ENCODE measurements around the gene SRBD1. TPM values are rescaled to one million over a fixed set of nuclear protein-coding genes. Genes with fewer than 3 reads are reported as not detected.

The SRBD1 gene
- polyA plus RNA-seq, 1 experiment: 8.7 TPM

GRCh38 chr2:45634223-45634622 lies 23.2 kb upstream of the SRBD1 start:
- no peak for TF ChIP-seq CTCF (IDR thresholded peaks at IDR 0.05; ENCODE audit: low read depth, low read length)
- no peak for DNase-seq (ENCODE audit: low read depth, low spot score)
- H3K27me3 ChIP-seq (ENCODE audit: control insufficient read depth, insufficient read depth, low read length): peaks cover 18% of the 10 kb centered on the region
- H3K9me3 ChIP-seq (ENCODE audit: control insufficient read depth, insufficient read depth, low read length): no peaks in the 10 kb centered on the region
- POLR2A ChIA-PET: no interaction called here
- CTCF ChIA-PET: no interaction called here
- no peak overlapping the region for H3K27ac ChIP-seq (ENCODE audit: low read depth, low read length)
- H3K4me3 ChIP-seq (ENCODE audit: low read depth, low read length): no peak overlapping the region

- Histone ChIP-seq H3K4me3 (ENCODE audit: low read depth, low read length) (no peak overlapping the region), H3K27me3 (ENCODE audit: control insufficient read depth, insufficient read depth, low read length) (peaks cover 30% of the 10 kb centered on the region), H3K9me3 (ENCODE audit: control insufficient read depth, insufficient read depth, low read length) (no peaks in the 10 kb centered on the region), H3K27ac (ENCODE audit: low read depth, low read length) (no peak overlapping the region)
- DNase-seq (ENCODE audit: low read depth, low spot score): no peak
- ChIA-PET POLR2A (no interaction called here), CTCF (interaction anchor here (0.6 kb wide), 1 partner anchor 17 kb away, joined by 4 read pairs; no protein-coding TSS in a partner anchor)
- no peak for TF ChIP-seq CTCF (IDR thresholded peaks at IDR 0.05; ENCODE audit: low read depth, low read length)
Observed at GRCh38 chr2:45631955-45632354, 20.9 kb upstream of the SRBD1 start.

- DNase-seq (ENCODE audit: low read depth, low spot score): no peak
- H3K27ac ChIP-seq (ENCODE audit: low read depth, low read length): no peak overlapping the region
- ChIA-PET POLR2A (no interaction called here), CTCF (interaction anchor here (0.6 kb wide), 1 partner anchor 16 kb away, joined by 4 read pairs; no protein-coding TSS in a partner anchor)
- H3K27me3 ChIP-seq (ENCODE audit: control insufficient read depth, insufficient read depth, low read length): peaks cover 35% of the 10 kb centered on the region
- no peak overlapping the region for H3K4me3 ChIP-seq (ENCODE audit: low read depth, low read length)
- H3K9me3 ChIP-seq (ENCODE audit: control insufficient read depth, insufficient read depth, low read length): no peaks in the 10 kb centered on the region
- TF ChIP-seq CTCF (IDR thresholded peaks at IDR 0.05; ENCODE audit: low read depth, low read length): no peak
Observed at GRCh38 chr2:45631319-45631718, 20.3 kb upstream of the SRBD1 start.

GRCh38 chr2:45629971-45630370 lies 18.9 kb upstream of the SRBD1 start:
- Histone ChIP-seq H3K4me3 (ENCODE audit: low read depth, low read length) (no peak overlapping the region), H3K27ac (ENCODE audit: low read depth, low read length) (no peak overlapping the region), H3K9me3 (ENCODE audit: control insufficient read depth, insufficient read depth, low read length) (no peaks in the 10 kb centered on the region), H3K27me3 (ENCODE audit: control insufficient read depth, insufficient read depth, low read length) (peaks cover 46% of the 10 kb centered on the region)
- POLR2A ChIA-PET: no interaction called here
- no peak for DNase-seq (ENCODE audit: low read depth, low spot score)
- CTCF ChIA-PET: no interaction called here
- TF ChIP-seq CTCF (IDR thresholded peaks at IDR 0.05; ENCODE audit: low read depth, low read length): no peak

- no peak for TF ChIP-seq CTCF (IDR thresholded peaks at IDR 0.05; ENCODE audit: low read depth, low read length)
- Histone ChIP-seq H3K4me3 (ENCODE audit: low read depth, low read length) (no peak overlapping the region), H3K27me3 (ENCODE audit: control insufficient read depth, insufficient read depth, low read length) (peaks cover 55% of the 10 kb centered on the region), H3K27ac (ENCODE audit: low read depth, low read length) (no peak overlapping the region), H3K9me3 (ENCODE audit: control insufficient read depth, insufficient read depth, low read length) (no peaks in the 10 kb centered on the region)
- POLR2A ChIA-PET: no interaction called here
- DNase-seq (ENCODE audit: low read depth, low spot score): no peak
- CTCF ChIA-PET: no interaction called here
Observed at GRCh38 chr2:45627911-45628310, 16.8 kb upstream of the SRBD1 start.
